ENCODE data around the gene EXOC6B. TPM values are rescaled to one million over a fixed set of nuclear protein-coding genes. Genes with fewer than 3 reads are reported as not detected.

EXOC6B gene
- total RNA-seq, 2 donors from 2014 or later: 21.3 to 28.8 TPM

DNA sequence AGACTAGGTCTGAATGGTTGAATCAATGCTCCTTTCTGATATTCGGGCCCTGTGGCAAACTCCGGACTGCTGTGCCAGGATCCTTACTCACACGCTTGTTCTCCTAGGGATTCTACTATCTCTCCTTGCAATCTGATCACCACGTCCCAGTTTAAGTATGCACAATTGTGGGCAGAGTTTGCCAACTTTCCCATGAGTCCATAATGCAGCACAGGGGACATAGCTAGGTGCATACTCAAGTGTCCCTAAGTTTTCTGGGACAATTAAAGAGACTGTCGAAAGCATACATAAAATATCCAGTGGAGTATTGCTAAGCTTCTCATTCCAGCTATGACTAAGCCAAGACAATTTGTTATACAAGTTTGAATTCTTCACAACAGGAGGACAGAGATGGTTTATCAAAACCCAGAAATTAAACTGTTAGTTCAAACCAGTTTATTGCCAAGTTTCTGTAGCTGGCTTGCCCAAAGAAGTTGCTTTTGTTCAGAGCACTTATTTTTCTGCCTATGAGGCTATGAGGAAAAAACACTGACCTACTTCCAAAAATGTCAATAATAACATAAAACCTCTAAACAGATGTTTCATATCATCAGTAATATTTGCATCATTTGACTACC, 136.1 kb downstream of the EXOC6B start:
- H3K27ac ChIP-seq: no peak overlapping the region
- TF ChIP-seq, protein P1, sequence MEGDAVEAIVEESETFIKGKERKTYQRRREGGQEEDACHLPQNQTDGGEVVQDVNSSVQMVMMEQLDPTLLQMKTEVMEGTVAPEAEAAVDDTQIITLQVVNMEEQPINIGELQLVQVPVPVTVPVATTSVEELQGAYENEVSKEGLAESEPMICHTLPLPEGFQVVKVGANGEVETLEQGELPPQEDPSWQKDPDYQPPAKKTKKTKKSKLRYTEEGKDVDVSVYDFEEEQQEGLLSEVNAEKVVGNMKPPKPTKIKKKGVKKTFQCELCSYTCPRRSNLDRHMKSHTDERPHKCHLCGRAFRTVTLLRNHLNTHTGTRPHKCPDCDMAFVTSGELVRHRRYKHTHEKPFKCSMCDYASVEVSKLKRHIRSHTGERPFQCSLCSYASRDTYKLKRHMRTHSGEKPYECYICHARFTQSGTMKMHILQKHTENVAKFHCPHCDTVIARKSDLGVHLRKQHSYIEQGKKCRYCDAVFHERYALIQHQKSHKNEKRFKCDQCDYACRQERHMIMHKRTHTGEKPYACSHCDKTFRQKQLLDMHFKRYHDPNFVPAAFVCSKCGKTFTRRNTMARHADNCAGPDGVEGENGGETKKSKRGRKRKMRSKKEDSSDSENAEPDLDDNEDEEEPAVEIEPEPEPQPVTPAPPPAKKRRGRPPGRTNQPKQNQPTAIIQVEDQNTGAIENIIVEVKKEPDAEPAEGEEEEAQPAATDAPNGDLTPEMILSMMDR (IDR thresholded peaks at IDR 0.05): no peak
- no peaks in the 10 kb centered on the region for H3K27me3 ChIP-seq
- DNase-seq: no peak
- no peaks in the 10 kb centered on the region for H3K36me3 ChIP-seq
- no peaks in the 10 kb centered on the region for H3K4me1 ChIP-seq
- intact Hi-C loops (cut with DNase I): no loop called here
- no peaks in the 10 kb centered on the region for H3K9me3 ChIP-seq
- H3K9ac ChIP-seq (ENCODE audit: low read depth in 2 of 2, low read length in 2 of 2): no peak overlapping the region
- H3K4me3 ChIP-seq: no peak overlapping the region

DNA sequence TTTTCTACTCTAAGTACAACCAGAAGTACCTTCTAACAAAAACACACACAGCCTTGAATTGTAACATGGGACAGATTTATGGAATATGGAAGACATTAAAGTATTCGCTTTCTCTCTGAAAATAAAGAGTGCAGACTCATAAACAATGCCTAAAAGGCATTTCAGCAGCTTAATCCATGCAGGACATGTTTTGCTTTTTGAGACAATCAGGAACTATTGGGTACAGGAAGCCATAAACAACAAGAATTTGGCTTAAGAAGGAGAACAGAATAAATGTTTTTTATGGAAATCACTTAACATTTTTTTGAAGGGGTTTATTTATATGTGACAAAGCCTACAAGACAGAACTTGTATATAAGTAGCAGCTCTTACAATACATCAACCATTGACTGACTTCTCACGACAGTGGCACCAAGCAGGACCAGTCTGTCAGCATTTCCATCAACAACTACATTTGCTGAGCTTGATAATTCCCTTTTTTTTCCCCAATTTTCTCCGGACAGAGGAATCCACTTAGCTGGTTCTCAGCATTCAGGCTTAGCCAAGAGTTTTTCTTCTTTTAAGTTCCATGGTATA, 140.1 kb downstream of the EXOC6B start:
- Histone ChIP-seq H3K4me1 (no peaks in the 10 kb centered on the region), H3K9me3 (no peaks in the 10 kb centered on the region), H3K4me3 (no peak overlapping the region), H3K27ac (no peak overlapping the region), H3K9ac (ENCODE audit: low read depth in 2 of 2, low read length in 2 of 2) (no peak overlapping the region), H3K27me3 (no peaks in the 10 kb centered on the region), H3K36me3 (no peaks in the 10 kb centered on the region)
- no peak for DNase-seq
- intact Hi-C loops (cut with DNase I): no loop called here
- TF ChIP-seq, protein P1 (IDR thresholded peaks at IDR 0.05): no peak

DNA sequence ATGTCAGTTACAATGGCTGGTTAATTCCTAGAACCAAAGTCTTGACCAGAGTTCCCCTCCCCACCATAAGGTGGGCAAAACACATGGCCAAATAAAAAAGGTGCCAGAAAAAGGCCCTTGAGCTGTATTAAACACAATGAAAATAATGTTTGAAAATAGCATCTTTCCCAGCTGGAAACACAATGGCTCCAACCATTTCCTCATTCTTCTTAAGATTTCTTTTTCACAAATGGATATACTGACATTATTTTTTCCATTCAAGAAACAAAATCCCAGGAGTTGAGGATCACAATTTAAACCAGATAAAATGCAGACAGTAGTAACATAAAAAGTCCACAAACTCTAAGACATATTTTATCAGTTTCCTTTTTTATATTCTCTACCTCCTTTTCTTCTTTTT, 143.8 kb downstream of the EXOC6B start:
- intact Hi-C loops (cut with DNase I): no loop called here
- no peak overlapping the region for H3K9ac ChIP-seq (ENCODE audit: low read depth in 2 of 2, low read length in 2 of 2)
- no peak overlapping the region for H3K27ac ChIP-seq
- no peaks in the 10 kb centered on the region for H3K9me3 ChIP-seq
- H3K4me1 ChIP-seq: no peaks in the 10 kb centered on the region
- no peak for DNase-seq
- TF ChIP-seq, protein P1 (IDR thresholded peaks at IDR 0.05): no peak
- no peak overlapping the region for H3K4me3 ChIP-seq
- H3K36me3 ChIP-seq: no peaks in the 10 kb centered on the region
- H3K27me3 ChIP-seq: no peaks in the 10 kb centered on the region

DNA sequence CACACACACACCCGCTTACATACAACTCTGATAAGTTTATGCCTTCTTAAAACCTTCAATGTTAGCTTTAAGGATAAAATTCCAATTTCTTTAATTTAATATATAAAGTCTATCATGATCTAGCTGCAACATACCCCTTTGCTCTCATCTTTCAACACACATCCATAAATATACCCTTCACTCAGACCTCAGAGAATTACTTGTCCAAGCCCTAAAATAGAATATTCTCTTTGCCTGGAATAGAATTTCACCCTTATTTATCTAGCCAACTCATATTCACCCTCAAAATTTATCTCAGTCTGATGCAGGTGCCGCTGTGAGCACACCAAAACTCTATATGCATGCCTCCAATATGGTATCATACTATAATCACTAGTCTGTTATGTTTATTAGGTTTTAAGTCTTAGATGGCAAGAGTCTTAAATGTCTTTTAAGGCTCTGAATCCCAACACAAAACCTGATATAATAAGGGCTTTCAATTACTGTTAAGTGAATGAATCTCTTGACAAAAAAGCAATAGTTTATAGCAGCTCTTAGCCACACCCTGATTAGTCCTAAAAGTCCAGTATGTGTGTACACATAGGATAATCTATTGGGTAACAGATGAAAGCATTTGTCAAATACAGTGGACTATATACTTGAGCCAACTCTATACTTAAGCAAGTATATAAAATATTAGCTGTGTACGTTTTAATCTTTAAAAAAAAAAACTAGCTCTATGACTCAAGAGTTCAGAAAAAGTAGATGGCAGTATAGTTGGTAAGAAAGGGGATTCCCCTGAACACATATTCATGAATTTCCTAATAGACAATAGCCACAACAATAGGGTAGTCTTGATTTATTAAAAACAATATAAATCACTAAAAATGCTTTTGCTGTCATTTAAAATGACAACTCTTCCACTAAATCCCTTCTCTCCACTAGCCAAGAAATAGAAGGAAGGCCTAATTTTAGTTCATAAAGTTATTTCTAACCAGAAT, 144.5 kb downstream of the EXOC6B start:
- Histone ChIP-seq H3K4me3 (no peak overlapping the region), H3K27me3 (no peaks in the 10 kb centered on the region), H3K36me3 (no peaks in the 10 kb centered on the region), H3K27ac (no peak overlapping the region), H3K9ac (ENCODE audit: low read depth in 2 of 2, low read length in 2 of 2) (no peak overlapping the region), H3K4me1 (no peaks in the 10 kb centered on the region), H3K9me3 (no peaks in the 10 kb centered on the region)
- intact Hi-C loops (cut with DNase I): no loop called here
- TF ChIP-seq, protein P1 (IDR thresholded peaks at IDR 0.05): no peak
- DNase-seq: no peak

DNA sequence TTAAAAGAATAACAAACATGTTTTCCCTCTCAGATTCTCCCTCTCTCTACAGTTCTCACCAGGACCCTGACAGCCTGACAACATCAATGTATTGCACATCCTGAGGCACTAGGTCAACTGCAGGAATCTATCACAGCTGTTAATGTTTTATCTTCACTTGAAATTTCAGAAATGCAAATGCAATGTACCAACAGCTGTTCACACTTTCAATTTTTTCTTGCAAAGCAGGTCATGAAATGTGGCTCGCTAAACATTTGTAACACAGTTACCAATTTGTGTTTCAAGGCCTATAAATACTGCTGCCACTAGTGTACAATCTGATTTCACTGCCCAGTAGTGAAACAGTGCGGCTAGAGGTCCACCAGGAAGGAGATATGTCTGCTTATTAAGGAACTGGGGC, 147.8 kb downstream of the EXOC6B start:
- intact Hi-C loops (cut with DNase I): no loop called here
- TF ChIP-seq, protein P1 (IDR thresholded peaks at IDR 0.05): no peak
- DNase-seq: no peak
- no peak overlapping the region for H3K9ac ChIP-seq (ENCODE audit: low read depth in 2 of 2, low read length in 2 of 2)
- peaks cover 6% of the 10 kb centered on the region for H3K4me1 ChIP-seq
- no peak overlapping the region for H3K4me3 ChIP-seq
- H3K27ac ChIP-seq: no peak overlapping the region
- no peaks in the 10 kb centered on the region for H3K9me3 ChIP-seq
- H3K27me3 ChIP-seq: no peaks in the 10 kb centered on the region
- no peaks in the 10 kb centered on the region for H3K36me3 ChIP-seq
